Measurements from ENCODE around the gene DERA. TPM values are rescaled to one million over a fixed set of nuclear protein-coding genes. Genes with fewer than 3 reads are reported as not detected.
A peak's percentile ranks its signal among the peaks of the same experiment; 100 is the strongest.

DERA gene
- total and polyA plus RNA-seq, 2 of the 13 experiments (the other 11 are each of a cell fraction or from before 2014, with no cell fraction given): 24.0 to 51.3 TPM

DNA sequence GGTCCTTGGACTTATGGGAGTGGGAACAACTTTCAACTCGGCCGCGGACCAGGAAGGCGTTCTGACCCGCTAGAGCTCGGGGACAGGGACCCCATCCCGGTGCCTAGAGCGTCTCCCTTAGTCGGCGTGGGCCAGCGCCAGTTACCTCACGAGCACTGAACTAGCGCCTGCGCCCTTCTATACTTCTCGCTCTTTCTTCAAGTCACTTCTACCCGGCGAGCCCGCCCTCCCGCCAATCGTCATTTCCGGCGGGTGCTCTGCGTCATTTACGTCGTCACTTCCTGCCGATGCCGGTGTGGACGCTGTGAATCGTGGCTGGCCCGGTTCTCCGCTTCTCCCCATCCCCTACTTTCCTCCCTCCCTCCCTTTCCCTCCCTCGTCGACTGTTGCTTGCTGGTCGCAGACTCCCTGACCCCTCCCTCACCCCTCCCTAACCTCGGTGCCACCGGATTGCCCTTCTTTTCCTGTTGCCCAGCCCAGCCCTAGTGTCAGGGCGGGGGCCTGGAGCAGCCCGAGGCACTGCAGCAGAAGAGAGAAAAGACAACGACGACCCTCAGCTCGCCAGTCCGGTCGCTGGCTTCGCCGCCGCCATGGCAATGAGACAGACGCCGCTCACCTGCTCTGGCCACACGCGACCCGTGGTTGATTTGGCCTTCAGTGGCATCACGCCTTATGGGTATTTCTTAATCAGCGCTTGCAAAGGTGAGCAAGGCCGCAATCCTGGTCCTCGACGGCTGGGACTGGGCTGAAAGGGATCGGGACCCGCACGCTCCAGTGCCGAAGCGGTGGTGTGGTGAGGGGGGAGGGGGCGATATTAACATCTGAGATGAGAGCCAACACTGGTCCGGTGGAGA, 28.8 kb upstream of the DERA start, which contains the start of gene STRAP (continued):
- TF ChIP-seq, protein P1, sequence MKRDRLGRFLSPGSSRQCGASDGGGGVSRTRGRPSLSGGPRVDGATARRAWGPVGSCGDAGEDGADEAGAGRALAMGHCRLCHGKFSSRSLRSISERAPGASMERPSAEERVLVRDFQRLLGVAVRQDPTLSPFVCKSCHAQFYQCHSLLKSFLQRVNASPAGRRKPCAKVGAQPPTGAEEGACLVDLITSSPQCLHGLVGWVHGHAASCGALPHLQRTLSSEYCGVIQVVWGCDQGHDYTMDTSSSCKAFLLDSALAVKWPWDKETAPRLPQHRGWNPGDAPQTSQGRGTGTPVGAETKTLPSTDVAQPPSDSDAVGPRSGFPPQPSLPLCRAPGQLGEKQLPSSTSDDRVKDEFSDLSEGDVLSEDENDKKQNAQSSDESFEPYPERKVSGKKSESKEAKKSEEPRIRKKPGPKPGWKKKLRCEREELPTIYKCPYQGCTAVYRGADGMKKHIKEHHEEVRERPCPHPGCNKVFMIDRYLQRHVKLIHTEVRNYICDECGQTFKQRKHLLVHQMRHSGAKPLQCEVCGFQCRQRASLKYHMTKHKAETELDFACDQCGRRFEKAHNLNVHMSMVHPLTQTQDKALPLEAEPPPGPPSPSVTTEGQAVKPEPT (CRISPR knock-in tag; IDR thresholded peaks at IDR 0.05; ENCODE audit: low read depth): peak; percentile 53; the same call in 1 of the 2 replicates
- TF ChIP-seq MXI1 (IDR thresholded peaks at IDR 0.05; ENCODE audit: borderline replicate concordance, low read depth, low read length): peak; percentile 61; the same call in 1 of the 3 replicates
- no peak for TF ChIP-seq ZFP36 (IDR thresholded peaks at IDR 0.05; ENCODE audit: borderline replicate concordance, low read depth, low read length, partially characterized antibody)
- peak; percentile 94 for TF ChIP-seq ZNF761 (CRISPR knock-in tag; conservative IDR thresholded peaks at IDR 0.05)
- no peak; the same call in 1 of the 2 replicates for TF ChIP-seq ZSCAN20 (CRISPR knock-in tag; IDR thresholded peaks at IDR 0.05; ENCODE audit: borderline replicate concordance)
- peak; percentile 65; the same call in 1 of the 2 replicates for TF ChIP-seq FOXJ3 (CRISPR knock-in tag; IDR thresholded peaks at IDR 0.05; ENCODE audit: borderline replicate concordance)
- peak; percentile 78 for TF ChIP-seq AHR (CRISPR knock-in tag; IDR thresholded peaks at IDR 0.05)
- TF ChIP-seq, protein P2, sequence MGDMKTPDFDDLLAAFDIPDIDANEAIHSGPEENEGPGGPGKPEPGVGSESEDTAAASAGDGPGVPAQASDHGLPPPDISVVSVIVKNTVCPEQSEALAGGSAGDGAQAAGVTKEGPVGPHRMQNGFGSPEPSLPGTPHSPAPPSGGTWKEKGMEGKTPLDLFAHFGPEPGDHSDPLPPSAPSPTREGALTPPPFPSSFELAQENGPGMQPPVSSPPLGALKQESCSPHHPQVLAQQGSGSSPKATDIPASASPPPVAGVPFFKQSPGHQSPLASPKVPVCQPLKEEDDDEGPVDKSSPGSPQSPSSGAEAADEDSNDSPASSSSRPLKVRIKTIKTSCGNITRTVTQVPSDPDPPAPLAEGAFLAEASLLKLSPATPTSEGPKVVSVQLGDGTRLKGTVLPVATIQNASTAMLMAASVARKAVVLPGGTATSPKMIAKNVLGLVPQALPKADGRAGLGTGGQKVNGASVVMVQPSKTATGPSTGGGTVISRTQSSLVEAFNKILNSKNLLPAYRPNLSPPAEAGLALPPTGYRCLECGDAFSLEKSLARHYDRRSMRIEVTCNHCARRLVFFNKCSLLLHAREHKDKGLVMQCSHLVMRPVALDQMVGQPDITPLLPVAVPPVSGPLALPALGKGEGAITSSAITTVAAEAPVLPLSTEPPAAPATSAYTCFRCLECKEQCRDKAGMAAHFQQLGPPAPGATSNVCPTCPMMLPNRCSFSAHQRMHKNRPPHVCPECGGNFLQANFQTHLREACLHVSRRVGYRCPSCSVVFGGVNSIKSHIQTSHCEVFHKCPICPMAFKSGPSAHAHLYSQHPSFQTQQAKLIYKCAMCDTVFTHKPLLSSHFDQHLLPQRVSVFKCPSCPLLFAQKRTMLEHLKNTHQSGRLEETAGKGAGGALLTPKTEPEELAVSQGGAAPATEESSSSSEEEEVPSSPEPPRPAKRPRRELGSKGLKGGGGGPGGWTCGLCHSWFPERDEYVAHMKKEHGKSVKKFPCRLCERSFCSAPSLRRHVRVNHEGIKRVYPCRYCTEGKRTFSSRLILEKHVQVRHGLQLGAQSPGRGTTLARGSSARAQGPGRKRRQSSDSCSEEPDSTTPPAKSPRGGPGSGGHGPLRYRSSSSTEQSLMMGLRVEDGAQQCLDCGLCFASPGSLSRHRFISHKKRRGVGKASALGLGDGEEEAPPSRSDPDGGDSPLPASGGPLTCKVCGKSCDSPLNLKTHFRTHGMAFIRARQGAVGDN (CRISPR knock-in tag; IDR thresholded peaks at IDR 0.05): peak; percentile 94
- TF ChIP-seq ZMYM2 (CRISPR knock-in tag; IDR thresholded peaks at IDR 0.05): no peak; the same call in 1 of the 2 replicates
- TF ChIP-seq MED13 (CRISPR knock-in tag; IDR thresholded peaks at IDR 0.05): no peak
- no peak for TF ChIP-seq LCORL (IDR thresholded peaks at IDR 0.05)
- TF ChIP-seq LCORL (CRISPR knock-in tag; IDR thresholded peaks at IDR 0.05): peak; percentile 12; the same call in 1 of the 2 replicates
- TF ChIP-seq, protein P3, sequence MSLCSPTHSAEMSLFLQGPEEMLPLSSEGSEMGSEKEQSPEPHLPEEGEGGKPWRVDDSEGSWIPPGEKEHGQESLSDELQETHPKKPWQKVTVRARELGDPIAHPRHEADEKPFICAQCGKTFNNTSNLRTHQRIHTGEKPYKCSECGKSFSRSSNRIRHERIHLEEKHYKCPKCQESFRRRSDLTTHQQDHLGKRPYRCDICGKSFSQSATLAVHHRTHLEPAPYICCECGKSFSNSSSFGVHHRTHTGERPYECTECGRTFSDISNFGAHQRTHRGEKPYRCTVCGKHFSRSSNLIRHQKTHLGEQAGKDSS (CRISPR knock-in tag; IDR thresholded peaks at IDR 0.05; ENCODE audit: borderline replicate concordance, low read depth): peak; percentile 88
- TF ChIP-seq RXRB (CRISPR knock-in tag; IDR thresholded peaks at IDR 0.05; ENCODE audit: borderline replicate concordance): peak; percentile 16; the same call in 1 of the 2 replicates
- TF ChIP-seq ZNF547 (CRISPR knock-in tag; IDR thresholded peaks at IDR 0.05): 0 out of 2 replicates have a peak, but pooled peaks have one; percentile 52
- peak; percentile 74 for TF ChIP-seq ESRRA (CRISPR knock-in tag; IDR thresholded peaks at IDR 0.05; ENCODE audit: low read depth)
- TF ChIP-seq ZBTB42 (CRISPR knock-in tag; IDR thresholded peaks at IDR 0.05): no peak; the same call in 1 of the 2 replicates
- peak; percentile 37; the same call in 1 of the 2 replicates for TF ChIP-seq RXRA (CRISPR knock-in tag; IDR thresholded peaks at IDR 0.05)
- TF ChIP-seq, protein P4, sequence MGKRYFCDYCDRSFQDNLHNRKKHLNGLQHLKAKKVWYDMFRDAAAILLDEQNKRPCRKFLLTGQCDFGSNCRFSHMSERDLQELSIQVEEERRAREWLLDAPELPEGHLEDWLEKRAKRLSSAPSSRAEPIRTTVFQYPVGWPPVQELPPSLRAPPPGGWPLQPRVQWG (CRISPR knock-in tag; IDR thresholded peaks at IDR 0.05; ENCODE audit: borderline replicate concordance, low read depth): no peak
- peak; percentile 9; the same call in 1 of the 2 replicates for TF ChIP-seq EEA1 (CRISPR knock-in tag; IDR thresholded peaks at IDR 0.05; ENCODE audit: borderline replicate concordance)
- TF ChIP-seq BHLHE40 (IDR thresholded peaks at IDR 0.05; ENCODE audit: low read length): 0 out of 2 replicates have a peak, but pooled peaks have one; percentile 17

Measured in HepG2 (cell line).